GM18498 (cell line): ENCODE results near the gene ZNF219.

Experiments
- ATAC-seq: cut with Tn5 transposase; IDR thresholded peaks from one replicate; pipeline ENCODE4 v1.9.1; 2021; ENCODE audit warnings: mild to moderate bottlenecking, moderate library complexity; ENCODE audit not compliant: unreplicated experiment

ZNF219 gene

DNA sequence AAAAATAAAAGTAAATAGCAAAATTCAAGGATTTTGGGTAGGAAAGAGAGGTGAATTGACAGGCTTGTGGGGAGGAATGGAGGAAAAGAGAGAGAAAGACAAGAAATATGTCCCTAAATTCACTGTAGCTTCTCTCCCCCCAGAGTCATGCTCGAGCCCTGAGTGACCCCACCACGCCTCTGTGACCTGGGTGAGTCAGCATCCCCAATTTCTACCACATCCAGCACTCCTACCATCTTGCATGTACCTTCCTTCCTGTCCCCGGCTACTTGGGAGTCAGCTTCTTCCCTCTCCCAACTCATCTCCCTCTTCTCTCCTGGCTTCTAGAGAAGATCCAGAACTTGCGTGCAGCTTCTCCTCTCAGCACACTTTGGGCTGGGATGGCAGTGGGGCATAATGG lies 9.8 kb downstream of the ZNF219 start:
- ATAC-seq: no peak

DNA sequence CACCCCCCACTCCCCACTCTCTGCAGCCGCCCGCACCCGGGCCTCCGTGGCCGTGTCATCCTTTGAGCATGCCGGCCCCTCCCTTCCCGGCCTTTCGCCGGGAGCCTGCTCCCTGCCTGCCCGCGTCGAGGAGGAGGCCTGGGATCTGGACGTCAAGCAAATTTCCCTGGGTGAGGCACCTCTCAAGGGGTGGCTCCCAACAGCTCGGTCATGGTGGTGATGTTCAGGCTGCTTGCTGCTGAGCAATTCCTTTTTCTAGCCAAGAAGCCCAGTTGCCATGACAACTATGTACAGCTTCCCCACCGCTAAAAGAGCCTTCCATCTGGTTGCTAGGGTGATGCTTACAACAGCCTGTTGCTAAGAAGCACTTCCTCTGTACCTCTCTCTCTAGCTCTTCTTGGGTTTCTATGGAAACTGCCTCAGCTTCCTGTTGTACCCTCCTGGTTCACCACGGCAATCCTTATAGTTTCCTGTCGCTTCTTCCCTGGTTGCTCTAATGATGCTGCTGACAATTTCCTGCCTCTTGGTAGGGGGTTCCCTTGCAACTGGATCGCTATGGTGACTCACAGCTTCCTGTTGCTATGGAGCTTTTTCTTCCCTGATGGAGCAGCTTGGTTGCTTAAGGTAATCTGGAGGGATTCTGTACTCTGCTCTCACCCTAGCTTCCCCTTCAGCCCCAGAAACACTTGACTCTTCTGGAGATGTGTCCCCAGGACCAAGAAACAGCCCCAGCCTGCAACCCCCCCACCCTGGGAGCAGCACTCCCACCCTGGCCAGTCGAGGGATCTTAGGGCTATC lies 11.0 kb downstream of the ZNF219 start:
- peak; percentile 67 for ATAC-seq

DNA sequence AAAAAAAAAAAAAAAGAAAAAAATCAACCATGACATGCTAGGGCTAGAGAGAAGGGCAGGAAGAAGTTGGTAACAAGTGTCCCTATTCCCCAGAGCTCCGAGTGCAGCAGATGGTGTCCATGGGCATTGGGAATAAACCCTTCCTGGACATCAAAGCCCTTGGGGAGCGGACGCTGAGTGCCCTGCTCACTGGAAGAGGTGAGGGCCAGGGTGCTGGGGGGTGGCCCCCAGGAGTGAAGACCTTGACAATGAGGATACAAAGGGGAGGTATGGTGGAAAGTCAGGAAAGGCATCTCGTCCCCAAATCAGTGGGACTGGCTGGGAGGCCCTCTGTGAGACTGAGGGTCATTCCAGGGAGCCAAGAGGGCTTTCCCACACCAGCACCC lies 11.6 kb downstream of the ZNF219 start:
- no peak for ATAC-seq

DNA sequence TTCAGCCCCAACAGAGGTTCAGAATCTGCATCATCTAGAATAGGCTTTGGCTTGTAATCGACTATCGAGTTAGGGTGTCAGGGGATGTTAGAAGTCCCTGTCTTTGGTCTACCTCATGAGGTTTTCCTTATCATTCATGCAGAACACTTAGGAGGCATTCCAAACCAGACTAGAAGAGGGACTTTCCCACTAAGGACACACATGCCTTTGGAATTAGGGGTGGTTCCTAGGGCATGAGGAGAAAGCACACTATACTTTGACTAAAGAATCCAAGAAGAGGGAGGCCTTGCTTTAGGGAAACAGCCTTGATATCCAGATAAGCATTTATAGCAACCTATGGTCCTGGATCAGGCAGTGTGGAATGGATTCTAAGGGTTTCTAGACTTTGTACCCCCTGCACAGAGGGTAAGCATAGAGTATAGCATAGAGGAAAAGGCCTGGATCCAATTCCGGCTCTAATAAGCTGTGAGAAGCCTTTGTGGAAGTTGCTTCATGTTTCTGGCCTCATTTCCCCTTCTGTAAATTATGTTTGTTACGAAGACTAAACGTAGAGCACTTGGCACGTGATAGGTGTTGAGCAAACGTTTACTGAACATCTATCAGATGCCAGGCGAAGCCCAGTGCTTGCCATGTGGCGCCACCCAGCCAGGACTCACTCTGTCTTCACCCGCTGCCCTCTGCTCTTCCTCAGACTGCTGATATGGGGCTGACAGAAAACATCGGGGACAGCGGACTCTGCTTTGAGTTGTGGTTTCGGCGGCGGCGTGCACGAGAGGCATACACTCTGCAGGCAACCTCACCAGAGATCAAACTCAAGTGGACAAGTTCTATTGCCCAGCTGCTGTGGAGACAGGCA lies 13.2 kb downstream of the ZNF219 start:
- ATAC-seq: no peak

DNA sequence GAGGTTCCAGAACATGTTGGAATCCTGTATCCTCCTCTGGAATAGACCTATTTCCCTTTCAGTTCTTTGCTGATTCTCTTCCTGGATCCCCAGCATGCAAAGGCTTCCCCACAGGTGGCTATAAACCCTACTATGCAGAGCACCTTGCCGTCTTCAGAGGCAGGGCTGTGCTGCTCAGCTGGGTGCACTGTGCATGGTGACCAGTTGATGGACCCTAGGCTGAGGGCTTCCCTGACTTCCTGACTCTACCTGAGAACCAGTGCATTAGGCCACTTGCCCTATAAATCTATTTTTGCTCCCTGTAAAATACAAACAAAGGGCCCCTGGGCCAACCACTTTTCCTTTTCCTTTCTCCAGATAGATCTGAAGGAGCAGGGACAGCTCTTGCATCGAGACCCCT lies 14.1 kb downstream of the ZNF219 start:
- no peak for ATAC-seq

DNA sequence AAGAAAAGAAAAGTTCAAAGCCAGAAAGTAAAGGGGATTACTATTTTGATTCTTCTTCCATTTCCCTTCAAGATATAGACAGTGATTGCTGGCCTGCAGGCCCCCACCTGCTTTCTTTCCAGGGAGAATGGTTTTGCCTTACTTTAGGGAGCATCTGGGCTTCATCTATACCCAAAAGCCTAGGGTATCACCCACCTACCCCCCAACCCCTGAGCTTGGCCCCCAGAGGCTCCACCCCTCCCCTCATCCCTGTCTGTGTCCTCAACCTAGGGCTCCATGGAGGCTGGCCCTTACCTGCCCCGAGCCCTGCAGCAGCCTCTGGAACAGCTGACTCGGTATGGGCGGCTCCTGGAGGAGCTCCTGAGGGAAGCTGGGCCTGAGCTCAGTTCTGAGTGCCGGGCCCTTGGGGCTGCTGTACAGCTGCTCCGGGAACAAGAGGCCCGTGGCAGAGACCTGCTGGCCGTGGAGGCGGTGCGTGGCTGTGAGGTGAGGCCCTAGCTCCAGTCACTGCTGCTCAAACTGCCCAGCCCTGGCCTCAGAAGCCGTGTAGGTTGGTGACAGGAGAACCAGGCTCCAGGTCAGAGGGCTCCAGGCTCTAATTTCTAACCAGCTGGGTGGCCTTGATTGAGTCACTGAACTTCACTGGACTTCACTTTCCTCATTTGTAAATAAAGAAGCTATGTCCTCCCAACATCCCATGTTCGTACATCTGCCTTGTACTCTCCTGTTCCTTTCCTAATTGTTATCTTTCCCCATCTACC lies 14.7 kb downstream of the ZNF219 start:
- no peak for ATAC-seq

DNA sequence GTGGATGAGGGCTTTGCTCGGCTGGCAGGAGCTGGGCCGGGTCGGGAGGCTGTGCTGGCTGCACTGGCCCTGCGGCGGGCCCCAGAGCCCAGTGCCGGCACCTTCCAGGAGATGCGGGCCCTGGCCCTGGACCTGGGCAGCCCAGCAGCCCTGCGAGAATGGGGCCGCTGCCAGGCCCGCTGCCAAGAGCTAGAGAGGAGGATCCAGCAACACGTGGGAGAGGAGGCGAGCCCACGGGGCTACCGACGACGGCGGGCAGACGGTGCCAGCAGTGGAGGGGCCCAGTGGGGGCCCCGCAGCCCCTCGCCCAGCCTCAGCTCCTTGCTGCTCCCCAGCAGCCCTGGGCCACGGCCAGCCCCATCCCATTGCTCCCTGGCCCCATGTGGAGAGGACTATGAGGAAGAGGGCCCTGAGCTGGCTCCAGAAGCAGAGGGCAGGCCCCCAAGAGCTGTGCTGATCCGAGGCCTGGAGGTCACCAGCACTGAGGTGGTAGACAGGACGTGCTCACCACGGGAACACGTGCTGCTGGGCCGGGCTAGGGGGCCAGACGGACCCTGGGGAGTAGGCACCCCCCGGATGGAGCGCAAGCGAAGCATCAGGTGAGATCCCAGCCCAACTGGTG lies 16.8 kb downstream of the ZNF219 start:
- no peak for ATAC-seq

DNA sequence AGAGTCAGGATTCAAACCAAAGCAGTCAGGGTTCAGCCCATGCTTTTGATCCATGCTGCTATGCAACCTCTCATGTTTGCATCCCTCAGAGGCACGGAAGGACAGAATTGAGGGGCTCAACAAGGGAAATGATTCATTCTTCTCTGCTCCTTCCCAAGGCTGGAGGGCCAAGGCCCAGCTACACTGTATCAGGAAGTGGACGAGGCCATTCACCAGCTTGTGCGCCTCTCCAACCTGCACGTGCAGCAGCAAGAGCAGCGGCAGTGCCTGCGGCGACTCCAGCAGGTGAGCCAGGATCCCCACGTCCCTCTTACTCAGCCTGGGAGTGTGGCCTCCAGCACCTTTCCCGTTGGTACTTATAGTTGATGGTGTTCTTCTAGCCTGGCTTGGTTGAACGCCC lies 19.7 kb downstream of the ZNF219 start:
- ATAC-seq: no peak

DNA sequence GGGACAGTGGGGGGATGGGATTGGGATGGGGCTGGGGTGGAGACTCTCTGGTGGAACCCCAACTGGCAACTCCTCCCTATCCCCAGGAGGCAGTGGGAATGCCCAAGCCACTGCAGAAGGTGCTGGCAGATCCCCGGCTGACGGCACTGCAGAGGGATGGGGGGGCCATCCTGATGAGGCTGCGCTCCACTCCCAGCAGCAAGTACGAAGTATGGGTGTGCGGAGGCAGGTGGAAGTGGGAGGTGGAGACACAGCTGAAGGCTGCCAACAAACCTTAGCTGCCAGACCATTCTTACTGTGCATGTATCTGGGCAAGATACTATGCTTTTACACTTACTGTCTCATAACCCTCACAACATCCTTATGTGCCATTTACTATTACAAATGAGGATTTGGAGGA lies 20.2 kb downstream of the ZNF219 start:
- ATAC-seq: no peak

DNA sequence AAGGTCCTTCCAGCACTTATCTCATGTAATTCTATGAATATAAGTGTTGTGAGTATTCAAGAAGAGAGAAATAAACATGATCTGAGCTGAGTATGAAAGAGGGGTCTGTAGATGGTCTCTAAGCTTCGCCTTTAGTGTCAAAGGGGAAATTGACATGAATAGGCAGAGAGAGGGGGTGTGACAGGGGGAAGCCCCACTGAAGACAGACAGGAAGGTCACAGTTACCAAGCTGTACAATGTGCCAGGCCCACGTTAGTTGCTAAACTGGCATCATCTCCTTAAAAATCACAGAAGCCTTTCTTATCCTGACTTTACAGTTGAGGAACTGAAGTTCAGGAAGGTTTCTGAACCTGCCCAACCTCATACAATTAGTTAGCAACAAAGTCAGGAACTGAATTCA lies 20.8 kb downstream of the ZNF219 start:
- no peak for ATAC-seq

DNA sequence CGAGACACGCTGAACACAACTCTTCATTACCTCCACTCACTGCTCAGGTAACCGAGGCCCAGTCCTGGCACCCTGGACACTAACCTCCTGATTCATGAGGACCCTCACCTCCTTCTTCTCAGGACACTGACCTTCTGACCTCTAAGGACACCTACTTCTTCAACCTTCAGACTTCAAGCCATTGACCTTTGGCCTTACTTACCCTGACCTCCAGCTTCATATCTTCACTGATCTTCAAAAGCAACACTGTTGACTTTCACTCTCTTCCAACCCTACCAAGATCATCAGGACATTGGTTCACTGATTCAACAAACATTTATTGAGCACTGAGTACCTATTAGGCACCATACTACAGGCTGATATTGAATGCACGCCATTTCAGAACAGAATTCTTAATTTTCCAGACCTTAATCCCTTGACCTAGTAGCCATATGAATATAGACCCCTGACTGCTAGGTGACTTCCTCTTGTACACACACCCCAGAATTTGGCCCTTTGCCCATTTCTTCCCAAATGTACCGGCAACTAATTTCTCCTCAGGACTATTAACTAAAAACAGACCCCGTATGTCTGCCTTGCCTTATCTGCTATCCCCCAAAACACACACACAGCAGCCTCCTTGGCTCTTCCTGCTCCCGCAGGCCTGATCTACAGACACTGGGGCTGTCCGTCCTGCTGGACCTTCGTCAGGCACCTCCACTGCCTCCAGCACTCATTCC lies 22.6 kb downstream of the ZNF219 start:
- ATAC-seq: no peak

DNA sequence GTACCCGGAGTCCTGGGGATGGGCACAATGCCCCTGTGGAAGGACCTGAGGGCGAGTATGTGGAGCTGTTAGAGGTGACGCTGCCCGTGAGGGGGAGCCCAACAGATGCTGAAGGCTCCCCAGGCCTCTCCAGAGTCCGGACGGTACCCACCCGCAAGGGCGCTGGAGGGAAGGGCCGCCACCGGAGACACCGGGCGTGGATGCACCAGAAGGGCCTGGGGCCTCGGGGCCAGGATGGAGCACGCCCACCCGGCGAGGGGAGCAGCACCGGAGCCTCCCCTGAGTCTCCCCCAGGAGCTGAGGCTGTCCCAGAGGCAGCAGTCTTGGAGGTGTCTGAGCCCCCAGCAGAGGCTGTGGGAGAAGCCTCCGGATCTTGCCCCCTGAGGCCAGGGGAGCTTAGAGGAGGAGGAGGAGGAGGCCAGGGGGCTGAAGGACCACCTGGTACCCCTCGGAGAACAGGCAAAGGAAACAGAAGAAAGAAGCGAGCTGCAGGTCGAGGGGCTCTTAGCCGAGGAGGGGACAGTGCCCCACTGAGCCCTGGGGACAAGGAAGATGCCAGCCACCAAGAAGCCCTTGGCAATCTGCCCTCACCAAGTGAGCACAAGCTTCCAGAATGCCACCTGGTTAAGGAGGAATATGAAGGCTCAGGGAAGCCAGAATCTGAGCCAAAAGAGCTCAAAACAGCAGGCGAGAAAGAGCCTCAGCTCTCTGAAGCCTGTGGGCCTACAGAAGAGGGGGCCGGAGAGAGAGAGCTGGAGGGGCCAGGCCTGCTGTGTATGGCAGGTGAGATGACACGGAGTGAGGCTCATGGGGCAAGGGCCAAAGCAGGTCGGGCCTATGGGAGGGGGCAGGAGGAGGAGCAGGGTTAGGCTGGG lies 23.8 kb downstream of the ZNF219 start:
- no peak for ATAC-seq

DNA sequence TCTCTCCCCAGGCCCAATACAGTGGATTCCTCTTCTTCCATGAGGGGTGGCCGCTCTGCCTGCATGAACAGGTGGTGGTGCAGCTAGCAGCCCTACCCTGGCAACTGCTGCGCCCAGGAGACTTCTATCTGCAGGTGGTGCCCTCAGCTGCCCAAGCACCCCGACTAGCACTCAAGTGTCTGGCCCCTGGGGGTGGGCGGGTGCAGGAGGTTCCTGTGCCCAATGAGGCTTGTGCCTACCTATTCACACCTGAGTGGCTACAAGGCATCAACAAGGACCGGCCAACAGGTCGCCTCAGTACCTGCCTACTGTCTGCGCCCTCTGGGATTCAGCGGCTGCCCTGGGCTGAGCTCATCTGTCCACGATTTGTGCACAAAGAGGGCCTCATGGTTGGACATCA lies 24.5 kb downstream of the ZNF219 start:
- ATAC-seq: no peak

DNA sequence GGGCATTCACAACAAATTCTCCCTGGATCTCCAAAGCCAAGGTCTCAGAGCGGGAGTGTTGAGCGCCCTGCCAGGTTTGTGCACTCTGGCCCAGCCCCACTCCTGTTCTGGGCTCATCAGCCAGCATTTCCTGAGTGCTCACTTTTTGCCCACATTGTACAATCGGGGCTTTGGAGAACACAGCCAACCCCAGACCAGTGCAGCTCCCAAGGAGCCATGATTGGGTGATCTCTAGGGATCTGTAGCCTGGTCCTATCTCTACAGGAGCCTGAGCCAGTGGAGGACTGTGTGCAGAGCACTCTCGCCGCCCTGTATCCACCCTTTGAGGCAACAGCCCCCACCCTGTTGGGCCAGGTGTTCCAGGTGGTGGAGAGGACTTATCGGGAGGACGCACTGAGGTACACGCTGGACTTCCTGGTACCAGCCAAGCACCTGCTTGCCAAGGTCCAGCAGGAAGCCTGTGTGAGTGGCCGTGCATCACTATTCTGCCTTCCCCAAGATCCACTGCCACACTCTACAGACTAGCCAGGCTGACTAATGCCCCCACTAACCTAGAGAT lies 25.6 kb downstream of the ZNF219 start:
- ATAC-seq: no peak

DNA sequence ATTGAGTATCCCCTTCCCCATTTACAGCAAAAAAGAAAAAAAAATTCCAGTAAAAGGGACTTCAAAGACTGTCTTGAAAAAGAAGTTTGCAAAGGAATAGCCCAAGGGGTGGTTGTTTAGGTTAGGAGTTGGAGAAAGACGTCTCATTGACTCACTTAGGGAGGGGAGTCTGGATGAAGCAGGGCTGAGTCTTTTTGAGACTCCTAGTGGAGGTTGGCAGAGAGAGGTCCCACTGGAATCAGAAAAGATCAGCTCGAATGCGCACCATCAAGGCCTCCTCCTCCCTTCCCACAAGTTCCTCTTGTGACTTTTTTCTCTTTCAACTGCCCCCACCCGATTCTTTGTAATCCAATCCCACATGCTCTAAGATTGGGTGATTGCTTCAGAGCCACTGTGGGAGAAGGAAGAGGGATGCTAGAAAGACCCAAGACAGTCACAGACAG lies 26.4 kb downstream of the ZNF219 start:
- ATAC-seq: no peak

DNA sequence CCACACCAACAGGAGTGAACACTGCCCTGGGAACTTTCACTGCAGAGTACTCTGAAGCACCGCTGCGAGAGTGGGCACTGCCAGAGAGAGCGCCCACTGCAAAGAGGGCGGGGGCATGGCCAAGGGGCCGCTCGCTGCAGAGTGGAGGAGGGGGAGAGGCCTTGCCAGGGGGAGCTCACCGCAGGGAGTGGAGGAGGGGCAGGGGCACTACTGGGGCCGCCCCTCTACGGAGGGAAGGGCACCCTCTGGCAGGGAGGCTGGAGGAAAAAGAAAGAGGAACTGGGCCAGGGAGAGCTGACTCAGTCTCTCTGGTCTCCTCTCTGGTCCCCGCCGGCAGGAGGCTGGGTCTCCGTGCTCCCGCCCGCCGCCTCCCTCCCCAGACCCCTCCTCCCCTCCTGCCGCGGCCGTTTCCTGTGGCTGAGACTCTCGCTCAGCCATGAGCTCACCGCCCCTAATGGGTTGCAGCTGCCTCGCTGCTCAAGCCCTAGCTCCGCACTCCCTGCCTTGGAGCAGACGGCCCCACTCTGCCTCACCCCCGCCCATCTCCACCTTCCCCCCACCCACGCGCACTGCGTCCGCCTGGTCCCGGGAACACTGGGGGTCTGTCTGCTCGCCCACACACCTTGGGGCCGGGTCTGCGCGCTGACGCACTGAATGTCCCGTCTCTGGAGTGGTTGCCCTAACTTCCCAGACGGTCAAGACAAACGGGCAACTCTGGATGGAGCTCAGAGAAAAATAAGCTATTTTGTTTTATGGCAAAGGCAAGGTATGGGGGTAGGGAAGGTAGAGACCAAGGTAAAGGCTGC lies 27.0 kb downstream of the ZNF219 start:
- ATAC-seq: peak; percentile 71

DNA sequence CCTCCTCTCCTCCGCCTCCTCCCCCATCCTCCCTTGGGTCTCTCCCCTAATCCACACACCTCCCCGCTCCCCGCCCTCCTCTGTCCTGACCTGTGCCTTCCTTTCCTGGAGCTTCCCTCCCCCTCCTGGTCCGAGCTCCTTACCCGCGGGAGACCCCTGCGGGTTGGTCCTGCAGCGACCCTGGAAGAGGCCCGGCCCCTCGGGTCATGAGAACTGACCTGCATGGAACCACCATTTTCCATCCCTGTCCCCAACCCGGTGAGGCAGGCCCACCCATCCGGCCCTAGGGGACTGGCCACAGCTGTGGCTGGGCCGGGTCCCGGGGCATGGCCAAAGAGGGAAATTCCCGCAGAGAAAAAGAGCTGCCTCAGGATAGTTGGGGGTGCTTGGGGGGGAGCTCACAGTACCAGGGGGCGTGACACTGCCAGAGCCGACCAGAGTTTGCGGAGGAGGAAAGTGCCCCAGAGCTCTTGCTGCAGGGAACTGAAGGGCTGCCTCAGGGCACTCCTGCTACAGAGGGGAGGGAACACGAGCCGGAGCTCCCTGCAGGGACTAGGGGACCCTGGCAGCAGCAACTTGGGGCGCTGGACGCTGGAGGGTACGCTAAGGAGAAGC lies 27.7 kb downstream of the ZNF219 start:
- ATAC-seq: peak; percentile 18

DNA sequence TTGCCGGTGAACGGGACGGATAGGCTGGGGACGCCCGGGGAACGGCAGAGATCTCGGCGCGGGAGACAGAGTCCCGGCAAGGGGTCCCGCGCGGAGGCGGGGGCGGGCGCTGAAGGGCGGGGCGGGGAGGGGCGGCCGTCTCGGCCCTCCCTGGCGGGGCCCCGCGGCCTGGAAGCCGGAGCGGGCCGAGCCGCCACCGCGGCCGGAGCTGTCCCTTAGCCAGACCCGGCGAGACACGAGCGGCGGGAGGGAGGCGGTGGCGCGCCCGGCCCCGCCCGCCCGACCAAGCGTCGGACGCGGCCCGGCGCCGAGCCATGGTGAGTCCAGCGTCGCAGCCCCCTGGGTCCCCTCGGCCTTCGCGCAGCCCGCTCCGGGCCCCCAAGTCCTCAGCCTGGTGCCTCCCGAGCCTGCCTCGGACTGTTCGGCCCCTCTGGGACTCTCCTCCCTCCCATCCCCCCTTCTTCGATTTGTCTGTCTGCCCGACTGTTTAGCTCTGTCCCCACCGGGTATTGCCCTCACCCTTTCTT lies 28.3 kb downstream of the ZNF219 start, which contains the start of gene ARHGEF40:
Gene ARHGEF40, plus strand, starts transcription at position 222 of the 527 bp plus-strand sequence. Its CDS starts 93 bp downstream, at position 315.
- no peak for ATAC-seq
